Measurements from ENCODE around the gene CLCN2. TPM values are rescaled to one million over a fixed set of nuclear protein-coding genes. Genes with fewer than 3 reads are reported as not detected.

Gene CLCN2
- total RNA-seq, 1 experiment from 2014 or later: 20.2 TPM

DNA sequence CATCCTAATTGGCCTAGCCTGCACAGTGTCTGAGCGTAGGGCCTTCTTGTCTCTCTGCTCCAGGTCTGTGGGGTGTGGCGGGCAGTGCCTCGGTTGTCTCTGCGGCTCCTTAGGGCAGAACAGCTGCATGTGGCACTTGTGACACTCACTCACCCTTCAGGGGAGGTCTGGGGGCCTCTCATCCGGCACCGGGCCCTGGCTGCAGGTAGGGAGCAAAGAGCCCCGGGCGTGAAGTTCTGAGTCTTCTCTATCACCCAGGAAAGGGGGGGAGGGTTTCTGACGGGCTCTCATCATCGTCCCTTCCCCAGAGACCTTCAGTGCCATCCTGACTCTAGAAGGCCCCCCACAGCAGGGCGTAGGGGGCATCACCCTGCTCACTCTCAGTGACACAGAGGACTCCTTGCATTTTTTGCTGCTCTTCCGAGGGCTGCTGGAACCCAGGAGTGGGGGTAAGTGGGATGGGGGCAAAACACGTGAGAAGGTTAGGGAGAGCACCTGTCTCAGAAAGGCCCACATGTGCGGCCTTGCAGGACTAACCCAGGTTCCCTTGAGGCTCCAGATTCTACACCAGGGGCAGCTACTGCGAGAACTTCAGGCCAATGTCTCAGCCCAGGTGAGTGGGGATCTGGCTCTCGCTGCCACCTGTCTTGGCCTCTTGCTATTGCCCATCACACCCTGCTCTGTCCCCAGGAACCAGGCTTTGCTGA is 21.1 kb upstream of the CLCN2 start:
- no peak for DNase-seq (ENCODE audit: low read depth)
- in situ Hi-C loops (cut with HindIII; ENCODE audit: low pct_unique_long_range_greater_than_20kb, low sequenced_read_pairs): no loop called here

DNA sequence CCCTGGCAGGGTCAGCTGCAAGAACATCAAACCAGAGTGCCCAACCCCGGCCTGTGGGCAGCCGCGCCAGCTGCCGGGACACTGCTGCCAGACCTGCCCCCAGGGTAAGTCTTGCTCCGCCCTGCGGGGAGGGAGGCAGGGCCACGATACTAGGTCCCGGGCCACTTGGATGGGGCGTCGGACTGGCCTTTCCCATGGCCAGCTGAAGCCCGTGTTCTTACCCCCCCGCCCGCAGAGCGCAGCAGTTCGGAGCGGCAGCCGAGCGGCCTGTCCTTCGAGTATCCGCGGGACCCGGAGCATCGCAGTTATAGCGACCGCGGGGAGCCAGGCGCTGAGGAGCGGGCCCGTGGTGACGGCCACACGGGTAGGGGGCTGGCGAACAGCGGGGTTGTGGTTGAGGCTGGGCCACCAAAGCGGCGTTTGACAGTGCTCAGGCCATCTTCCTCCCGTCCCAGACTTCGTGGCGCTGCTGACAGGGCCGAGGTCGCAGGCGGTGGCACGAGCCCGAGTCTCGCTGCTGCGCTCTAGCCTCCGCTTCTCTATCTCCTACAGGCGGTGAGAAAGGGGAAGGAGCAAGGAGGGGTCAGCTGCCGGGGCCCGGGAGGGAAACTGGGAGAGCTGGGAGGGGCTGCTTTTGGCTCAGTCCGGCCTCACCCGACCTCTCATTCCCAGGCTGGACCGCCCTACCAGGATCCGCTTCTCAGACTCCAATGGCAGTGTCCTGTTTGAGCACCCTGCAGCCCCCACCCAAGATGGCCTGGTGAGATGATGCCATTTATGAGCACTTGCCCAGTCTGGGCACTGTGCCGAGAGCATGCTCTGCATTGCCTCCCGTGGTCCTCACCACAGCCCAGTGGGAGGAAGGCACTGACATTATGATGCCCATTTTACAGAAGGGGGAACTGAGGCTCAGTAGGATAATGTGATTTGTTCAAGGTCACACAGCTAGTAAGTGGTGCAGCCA is 20.1 kb upstream of the CLCN2 start:
- no peak for DNase-seq (ENCODE audit: low read depth)
- in situ Hi-C loops (cut with HindIII; ENCODE audit: low pct_unique_long_range_greater_than_20kb, low sequenced_read_pairs): no loop called here

DNA sequence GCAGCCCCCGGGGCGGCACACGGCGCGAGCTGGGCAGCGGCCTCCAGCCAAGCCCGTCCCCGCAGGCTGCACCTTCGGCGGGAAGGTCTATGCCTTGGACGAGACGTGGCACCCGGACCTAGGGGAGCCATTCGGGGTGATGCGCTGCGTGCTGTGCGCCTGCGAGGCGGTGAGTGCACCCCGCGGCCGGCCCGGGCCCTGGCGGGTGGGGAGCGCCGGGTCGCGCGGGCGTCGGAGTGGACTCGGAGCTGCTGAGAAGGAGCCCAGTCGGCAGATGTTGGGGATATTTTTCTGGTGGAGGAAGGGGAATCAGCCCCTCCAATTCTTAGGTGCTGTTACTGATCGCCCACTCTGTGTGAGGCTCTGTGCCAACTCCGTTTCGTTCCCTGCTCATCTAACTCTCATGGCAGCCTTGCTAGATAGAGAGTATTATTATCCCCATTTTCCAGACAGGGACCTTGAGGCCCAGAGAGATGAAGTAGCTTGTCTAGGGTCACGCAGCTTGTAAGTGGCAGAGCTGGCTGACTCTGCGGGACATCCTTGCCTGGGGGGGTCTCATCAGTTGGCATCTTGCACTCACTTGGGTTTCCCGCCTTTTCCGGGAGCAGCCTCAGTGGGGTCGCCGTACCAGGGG is 19.3 kb upstream of the CLCN2 start:
- no peak for DNase-seq (ENCODE audit: low read depth)
- in situ Hi-C loops (cut with HindIII; ENCODE audit: low pct_unique_long_range_greater_than_20kb, low sequenced_read_pairs): no loop called here

DNA sequence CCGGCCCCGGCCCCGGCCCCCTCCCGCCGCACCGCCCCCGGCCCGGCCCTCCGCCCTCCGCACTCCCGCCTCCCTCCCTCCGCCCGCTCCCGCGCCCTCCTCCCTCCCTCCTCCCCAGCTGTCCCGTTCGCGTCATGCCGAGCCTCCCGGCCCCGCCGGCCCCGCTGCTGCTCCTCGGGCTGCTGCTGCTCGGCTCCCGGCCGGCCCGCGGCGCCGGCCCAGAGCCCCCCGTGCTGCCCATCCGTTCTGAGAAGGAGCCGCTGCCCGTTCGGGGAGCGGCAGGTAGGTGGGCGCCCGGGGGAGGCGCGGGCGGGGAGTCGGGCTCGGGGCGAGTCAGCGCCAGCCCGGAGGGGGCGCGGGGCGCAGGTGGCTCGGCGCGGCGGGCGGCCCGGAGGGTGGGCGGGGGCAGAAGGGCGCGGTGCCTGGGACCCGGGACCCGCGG is 18.8 kb upstream of the CLCN2 start:
- in situ Hi-C loops (cut with HindIII; ENCODE audit: low pct_unique_long_range_greater_than_20kb, low sequenced_read_pairs): no loop called here
- no peak for DNase-seq (ENCODE audit: low read depth)

DNA sequence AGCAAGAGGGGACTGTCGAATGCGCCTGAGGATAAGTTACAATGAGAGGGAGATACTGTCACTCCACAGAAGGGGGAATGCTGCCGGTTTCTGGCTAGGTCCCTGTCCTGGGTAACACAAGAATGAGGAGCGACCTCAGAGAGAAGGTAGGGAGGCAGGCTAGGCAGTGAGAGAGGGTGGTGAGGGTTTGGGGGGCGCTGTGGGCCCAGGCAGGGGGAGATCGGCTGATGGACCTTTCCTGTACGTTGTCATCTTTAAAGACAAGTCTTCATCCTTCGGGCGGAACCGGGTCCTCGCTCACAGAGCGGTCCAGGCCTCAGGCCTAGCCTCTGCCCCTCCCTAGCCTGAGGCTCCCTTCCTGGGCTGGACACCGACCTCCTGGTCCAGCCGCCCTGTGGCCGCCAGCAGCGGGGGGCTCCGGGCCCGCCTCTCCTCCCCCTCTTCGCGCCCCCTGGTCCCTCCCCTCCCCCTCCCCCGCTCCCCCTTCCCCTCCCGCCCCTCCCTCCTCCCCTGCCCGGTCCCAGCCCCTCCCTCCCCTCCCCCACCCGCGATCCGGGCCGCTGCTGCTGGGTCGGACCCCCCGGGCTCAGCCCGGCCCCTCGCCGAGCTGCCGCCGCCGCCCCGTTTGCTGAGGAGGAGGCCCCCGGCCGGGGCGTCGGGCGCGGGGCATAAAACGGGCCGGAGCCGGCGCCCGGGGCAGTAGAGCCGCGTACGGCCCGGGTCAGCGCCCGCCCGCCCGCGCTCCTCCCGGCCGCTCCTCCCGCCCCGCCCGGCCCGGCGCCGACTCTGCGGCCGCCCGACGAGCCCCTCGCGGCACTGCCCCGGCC is 18.2 kb upstream of the CLCN2 start, which contains the start of gene CHRD:
Gene CHRD (plus strand): TSS at position 697 of the 827 bp plus-strand sequence. CDS start 265 bp downstream, outside the sequence.
- in situ Hi-C loops (cut with HindIII; ENCODE audit: low pct_unique_long_range_greater_than_20kb, low sequenced_read_pairs): no loop called here
- DNase-seq (ENCODE audit: low read depth): no peak

DNA sequence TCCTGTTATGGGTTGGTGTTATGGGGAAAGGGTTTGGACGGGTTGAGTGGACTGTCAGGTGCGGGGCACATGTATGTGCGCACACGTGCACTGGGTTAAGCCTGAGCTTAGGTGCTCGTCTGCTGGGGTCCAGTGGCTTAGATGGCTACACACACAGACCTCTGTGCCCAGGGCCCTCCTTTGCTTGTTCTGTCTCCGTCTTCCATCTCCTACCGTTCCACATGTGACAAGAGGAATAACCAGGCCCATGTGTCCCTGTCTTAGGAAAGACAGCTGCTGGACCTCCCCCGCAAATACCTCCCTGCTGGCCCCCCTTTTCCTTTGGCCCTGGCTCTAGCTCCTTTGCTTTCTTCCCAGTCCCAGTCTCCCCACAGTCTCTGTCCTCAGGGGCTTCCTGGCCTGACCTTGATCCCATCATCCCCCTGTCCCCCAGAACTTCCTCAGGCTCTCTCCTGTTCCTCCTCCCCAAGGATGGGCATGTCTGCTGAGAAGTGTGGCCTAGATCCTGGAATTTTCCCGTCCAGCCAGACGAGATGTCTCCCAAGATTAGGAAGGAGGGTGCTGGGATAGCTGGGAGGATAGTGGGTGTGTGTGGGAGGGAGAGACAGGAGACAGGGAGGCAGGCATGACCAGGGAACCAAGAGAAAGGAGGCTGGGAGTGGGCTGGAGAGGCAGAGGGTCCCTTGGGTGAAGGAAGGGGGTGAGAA is 17.4 kb upstream of the CLCN2 start:
- no peak for DNase-seq (ENCODE audit: low read depth)
- in situ Hi-C loops (cut with HindIII; ENCODE audit: low pct_unique_long_range_greater_than_20kb, low sequenced_read_pairs): no loop called here

DNA sequence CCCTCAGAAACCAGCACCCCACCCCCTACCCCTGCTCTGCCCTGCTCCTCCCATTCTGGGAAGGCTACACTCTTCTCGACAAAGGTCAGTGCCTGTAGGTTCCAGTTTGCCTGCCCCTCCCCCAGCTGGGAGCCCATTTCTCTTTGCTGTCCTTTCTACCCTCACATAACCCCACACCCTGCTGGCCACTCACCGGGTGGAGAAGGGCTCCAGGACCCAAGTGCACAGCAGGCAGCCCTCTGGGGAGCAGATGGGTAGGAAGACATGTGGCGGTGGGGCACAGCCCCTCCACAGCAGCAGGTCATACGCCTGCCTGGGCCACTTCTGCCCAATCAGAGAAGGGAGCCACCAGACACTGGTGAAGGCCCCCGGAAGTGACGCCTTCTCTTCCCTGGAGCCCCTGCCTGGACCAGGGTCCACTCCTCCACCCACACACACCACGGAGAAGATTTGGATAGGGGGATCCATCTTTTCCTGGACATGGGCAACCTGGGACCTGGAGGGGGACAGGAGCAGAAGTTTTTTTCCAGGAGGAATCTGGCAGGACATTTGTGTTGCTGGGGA is 16.6 kb upstream of the CLCN2 start, which contains the start of gene THPO:
Gene THPO (minus strand): TSS at position 326 of the 564 bp plus-strand sequence. CDS start 1,948 bp downstream, outside the sequence.
- in situ Hi-C loops (cut with HindIII; ENCODE audit: low pct_unique_long_range_greater_than_20kb, low sequenced_read_pairs): no loop called here
- no peak for DNase-seq (ENCODE audit: low read depth)

DNA sequence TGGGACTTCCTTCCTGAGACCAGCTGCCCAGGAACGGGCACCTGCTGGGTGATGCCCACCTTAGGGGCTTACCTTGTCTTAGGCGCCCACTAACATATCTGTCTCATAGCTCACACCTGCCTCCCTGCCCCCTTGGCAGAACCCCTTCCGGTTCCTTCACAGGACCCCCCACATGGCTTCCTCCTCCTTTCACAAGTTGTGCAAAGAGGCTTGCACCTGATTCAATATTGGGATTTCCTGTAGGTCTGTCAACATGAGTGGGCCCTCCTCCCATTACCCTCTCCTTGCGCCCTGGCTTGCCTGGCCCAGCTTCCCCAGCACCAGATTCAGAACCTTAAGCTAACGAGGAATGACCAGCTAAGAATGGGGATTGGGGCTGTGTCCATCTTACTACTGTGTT is 16.0 kb upstream of the CLCN2 start:
- in situ Hi-C loops (cut with HindIII; ENCODE audit: low pct_unique_long_range_greater_than_20kb, low sequenced_read_pairs): no loop called here
- DNase-seq (ENCODE audit: low read depth): no peak

DNA sequence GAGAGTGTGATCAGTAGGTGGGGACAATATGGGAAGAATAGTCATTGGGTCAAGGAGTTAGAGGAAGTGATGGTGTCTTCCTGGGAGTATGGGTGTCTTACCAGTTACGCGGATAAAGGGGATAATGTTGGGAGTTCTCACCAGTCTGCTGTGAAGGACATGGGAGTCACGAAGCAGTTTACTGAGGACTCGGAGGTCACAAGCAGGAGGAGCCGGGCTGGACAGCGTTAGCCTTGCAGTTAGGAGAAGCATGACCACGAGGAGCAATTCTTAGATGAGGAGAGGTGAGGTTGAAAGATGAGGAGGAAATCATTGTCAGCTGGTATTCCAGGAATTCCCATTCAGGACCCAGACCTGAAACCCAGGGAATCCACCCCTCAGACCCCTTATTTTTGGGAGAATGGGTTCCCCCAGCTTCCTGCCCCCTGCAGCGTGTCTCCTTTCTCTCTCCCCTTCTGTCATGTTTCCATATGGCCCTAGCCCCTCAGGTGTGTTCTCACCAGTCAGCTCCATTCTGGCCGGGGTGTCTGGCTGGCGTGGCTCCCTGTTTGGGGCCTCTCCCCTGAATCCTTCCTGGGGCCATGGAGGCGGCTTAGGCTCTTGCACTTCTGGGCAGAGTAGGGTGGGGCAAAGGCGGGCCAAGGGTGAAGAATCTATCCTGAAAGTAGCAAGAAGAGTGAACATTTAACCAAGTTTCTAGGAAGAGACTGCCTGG is 14.5 kb upstream of the CLCN2 start:
- in situ Hi-C loops (cut with HindIII; ENCODE audit: low pct_unique_long_range_greater_than_20kb, low sequenced_read_pairs): no loop called here
- DNase-seq (ENCODE audit: low read depth): no peak

DNA sequence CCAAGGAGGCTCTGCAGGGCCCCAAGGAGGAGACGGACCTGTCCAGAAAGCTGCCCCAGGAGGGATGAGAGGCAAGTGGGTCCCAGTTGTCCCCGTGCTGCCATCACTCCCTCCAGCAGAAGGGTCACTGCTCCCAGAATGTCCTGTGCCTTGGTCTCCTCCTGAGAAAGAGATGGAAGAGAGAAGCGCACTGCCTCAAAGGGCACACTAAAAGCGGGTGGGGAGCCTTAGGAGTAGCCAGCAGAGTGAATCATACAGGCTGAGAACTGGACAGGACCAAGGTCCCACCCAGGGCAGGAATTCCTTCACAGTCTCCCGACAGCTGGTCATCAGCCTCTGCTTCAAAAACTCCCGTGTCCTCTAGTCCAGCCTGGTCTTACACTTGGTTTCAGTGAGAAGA is 12.0 kb upstream of the CLCN2 start:
- no peak for DNase-seq (ENCODE audit: low read depth)
- in situ Hi-C loops (cut with HindIII; ENCODE audit: low pct_unique_long_range_greater_than_20kb, low sequenced_read_pairs): loop anchor here (25.0 kb wide), 1 partner anchor 164 kb away; no protein-coding TSS in a partner anchor

DNA sequence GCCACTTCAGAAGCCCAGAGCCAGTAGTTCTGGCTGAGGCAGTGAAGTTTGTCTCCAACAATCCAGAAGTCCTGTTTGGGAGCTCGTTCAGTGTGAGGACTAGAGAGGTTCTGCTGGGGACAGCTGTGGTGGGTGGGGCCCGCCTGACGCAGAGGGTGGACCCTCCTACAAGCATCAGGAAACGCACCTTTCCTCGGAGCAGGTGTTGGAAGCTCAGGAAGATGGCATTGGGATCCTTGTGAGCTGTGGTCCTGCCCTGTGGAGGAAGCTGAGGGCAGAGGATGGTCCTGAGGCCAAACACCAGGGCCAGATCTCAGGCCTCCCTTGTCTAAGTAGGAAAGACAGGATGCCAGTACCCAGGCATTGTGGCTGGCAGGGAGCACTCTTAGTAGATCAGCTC is 11.5 kb upstream of the CLCN2 start:
- in situ Hi-C loops (cut with HindIII; ENCODE audit: low pct_unique_long_range_greater_than_20kb, low sequenced_read_pairs): loop anchor here (25.0 kb wide), 1 partner anchor 164 kb away; no protein-coding TSS in a partner anchor
- no peak for DNase-seq (ENCODE audit: low read depth)

DNA sequence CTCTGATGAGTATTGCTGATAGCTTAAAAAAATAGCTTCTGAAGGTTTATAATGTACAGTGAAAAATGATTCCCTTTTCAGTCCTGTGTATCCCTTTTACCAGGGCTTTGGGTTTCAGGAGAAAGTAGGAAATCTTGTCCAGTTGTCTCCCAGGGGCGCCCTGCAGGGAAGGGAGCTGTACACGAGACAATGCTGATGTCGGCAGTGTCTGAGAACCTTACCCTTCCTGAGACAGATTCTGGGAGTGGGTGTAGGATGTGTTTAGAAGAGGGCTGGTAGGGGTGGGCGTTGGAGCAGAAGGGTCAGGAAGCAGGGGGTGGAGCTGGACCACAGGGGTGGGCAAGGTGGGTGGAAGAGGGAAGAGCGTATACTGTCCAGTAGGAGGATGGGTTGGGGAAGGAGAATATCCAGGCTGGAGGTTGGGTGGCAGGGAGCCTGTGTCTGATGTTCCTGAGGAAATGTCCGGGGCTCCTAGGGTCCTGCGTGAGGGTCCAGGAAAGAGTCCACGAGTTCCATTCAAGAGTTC is 11.0 kb upstream of the CLCN2 start:
- in situ Hi-C loops (cut with HindIII; ENCODE audit: low pct_unique_long_range_greater_than_20kb, low sequenced_read_pairs): loop anchor here (25.0 kb wide), 1 partner anchor 165 kb away; no protein-coding TSS in a partner anchor
- DNase-seq (ENCODE audit: low read depth): no peak

DNA sequence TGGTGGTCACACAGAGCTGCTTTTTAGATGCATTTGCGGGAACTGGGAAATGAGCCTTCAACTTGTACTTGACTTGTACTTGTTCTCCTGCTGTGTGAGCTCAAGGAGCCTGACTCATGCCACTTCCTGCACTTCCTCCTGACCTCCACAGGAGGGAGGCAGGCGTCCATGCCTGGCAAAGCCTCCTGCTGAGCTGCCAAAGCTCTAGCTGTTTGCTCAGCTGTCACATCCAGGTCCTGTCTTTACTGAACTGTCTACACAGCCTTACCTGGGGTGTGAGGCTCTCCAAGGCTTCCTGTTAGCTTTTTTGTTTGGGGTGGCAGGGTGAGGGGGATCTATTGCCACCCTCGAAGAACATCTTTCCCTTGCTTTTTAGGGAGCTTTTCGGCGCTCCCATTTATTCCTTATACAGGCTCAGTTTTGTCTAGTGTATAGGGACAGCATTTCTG is 10.2 kb upstream of the CLCN2 start:
- DNase-seq (ENCODE audit: low read depth): peak; percentile 70
- in situ Hi-C loops (cut with HindIII; ENCODE audit: low pct_unique_long_range_greater_than_20kb, low sequenced_read_pairs): loop anchor here (25.0 kb wide), 1 partner anchor 166 kb away; no protein-coding TSS in a partner anchor

DNA sequence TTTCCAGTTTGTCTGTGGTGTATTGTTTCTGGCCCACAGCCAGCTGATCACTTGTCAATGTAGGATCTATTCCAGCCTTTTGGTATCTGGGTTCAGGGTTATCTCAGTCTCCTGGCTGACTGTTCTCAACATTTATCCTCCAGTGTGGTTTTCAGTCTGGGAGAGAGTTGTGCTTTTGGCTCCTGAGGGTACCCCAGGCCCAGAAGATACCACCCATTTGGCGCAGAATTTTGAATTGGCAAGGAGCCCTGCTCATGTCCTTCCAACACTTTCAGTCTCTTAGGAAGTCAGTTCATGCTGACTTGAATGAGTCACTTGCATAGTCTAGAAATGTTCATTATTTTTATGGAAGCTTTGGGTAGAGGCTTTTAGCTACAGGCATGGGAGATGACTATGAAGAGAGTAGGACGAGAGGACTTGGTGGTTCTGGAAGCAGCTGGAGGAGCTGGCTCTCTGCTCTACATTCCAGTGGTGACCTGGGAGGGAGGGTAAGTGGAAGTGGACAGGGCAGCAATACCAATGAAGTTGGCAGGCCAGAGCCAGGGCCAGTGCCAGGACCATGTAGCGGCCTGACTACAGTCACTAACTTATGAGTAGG is 7.3 kb upstream of the CLCN2 start:
- DNase-seq (ENCODE audit: low read depth): no peak
- in situ Hi-C loops (cut with HindIII; ENCODE audit: low pct_unique_long_range_greater_than_20kb, low sequenced_read_pairs): loop anchor here (25.0 kb wide), 1 partner anchor 169 kb away; no protein-coding TSS in a partner anchor

DNA sequence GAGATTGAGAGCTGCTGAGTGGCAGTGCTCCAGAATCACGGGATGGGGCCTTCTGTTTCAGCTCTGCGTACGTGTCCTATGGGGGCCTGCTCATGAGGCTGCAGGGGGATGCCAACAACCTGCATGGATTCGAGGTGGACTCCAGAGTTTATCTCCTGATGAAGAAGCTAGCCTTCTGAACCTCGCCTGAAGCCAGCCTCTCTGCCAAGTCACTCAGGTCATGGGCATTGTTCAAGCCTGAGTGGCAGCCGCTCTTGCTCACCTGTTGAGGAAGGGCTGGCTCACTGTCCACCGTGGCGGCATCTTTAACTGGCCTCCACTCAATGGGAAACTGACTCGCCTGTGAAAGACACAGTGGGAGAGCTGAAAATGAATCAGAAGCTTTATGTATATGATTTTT is 6.7 kb upstream of the CLCN2 start:
- in situ Hi-C loops (cut with HindIII; ENCODE audit: low pct_unique_long_range_greater_than_20kb, low sequenced_read_pairs): loop anchor here (25.0 kb wide), 1 partner anchor 169 kb away; no protein-coding TSS in a partner anchor
- DNase-seq (ENCODE audit: low read depth): no peak

All from Caki2 (cell line).